Thyroid gland (tissue), 4 donors: ENCODE data around the gene FNIP1. TPM values are rescaled to one million over a fixed set of nuclear protein-coding genes. Genes with fewer than 3 reads are reported as not detected.

Experiments
- DNase-seq, 2 donors: peaks; one replicate each; pipeline ENCODE4 v3.0.0-alpha.2; 2019
- H3K27ac ChIP-seq, 3 donors: fragments of 200-600 bp; sonication (generic); 1 replicate in 2 of 3; 2 replicates in 1 of 3; pipeline ENCODE4 v1.5.1; 2016 to 2019; ENCODE audit warnings: mild to moderate bottlenecking in 1 of 3, moderate library complexity in 1 of 3
- H3K27me3 ChIP-seq: fragments of 200-600 bp; sonication (generic); one replicate; pipeline ENCODE4 v1.5.1; 2019
- H3K36me3 ChIP-seq, 2 donors: fragments of 200-600 bp; sonication (generic); one replicate each; pipeline ENCODE4 v1.5.1; 2016 to 2019
- H3K4me1 ChIP-seq, 2 donors: fragments of 200-600 bp; sonication (generic); one replicate each; pipeline ENCODE4 v1.5.1; 2017 to 2019
- H3K4me3 ChIP-seq, 3 donors: fragments of 200-600 bp; sonication (generic); replicated peaks in 1 of 3; 1 replicate in 2 of 3; 2 replicates in 1 of 3; pipeline ENCODE4 v1.5.1; 2016; ENCODE audit warnings: mild to moderate bottlenecking in 1 of 3
- H3K9me3 ChIP-seq: fragments of 200-600 bp; sonication (generic); one replicate; pipeline ENCODE4 v1.5.1; 2017
- CTCF ChIP-seq, 6 experiments: fragments of 200-600 bp in 3 of 6; fragments of 450-650 bp in 3 of 6; sonication (generic) in 3 of 6; IDR thresholded peaks; one replicate each; pipeline ENCODE4 v1.5.1; 2016 to 2019; ENCODE audit warnings: antibody characterized with exemption in 6 of 6, mild to moderate bottlenecking in 2 of 6, inconsistent platforms in 1 of 6, moderate library complexity in 1 of 6
- POLR2A ChIP-seq, 2 donors: fragments of 450-650 bp; IDR thresholded peaks; one replicate each; pipeline ENCODE4 v1.6.1; 2017; ENCODE audit warnings: antibody characterized with exemption in 2 of 2, mild to moderate bottlenecking in 2 of 2, moderate library complexity in 1 of 2
- WGBS, 2 donors: methylation state at CpG; one replicate each; pipeline ENCODE4 v1.1.5; 2017; 5-methylcytosine and 5-hydroxymethylcytosine counted together
- intact Hi-C: fragments of 100-400 bp; cut with DNase I; formaldehyde crosslinking; loops from one replicate; pipeline ENCODE4 v1.15.1; 2023
- total RNA-seq, 4 donors: library from RNA; depleted of rRNA; stranded (reverse); fragments of >200 nt; gene quantifications; one replicate each; pipeline ENCODE4 v1.2.3, GENCODE V29; 2016

Gene FNIP1
- total RNA-seq, 4 donors from 2014 or later: 55.3 to 91.7 (median 65.3) TPM

GRCh38 chr5:131640043-131640856 lies 156.6 kb downstream of the FNIP1 start:
- Histone ChIP-seq H3K4me3 (no peak overlapping the region), H3K27me3 (no peaks in the 10 kb centered on the region), H3K27ac (no peak overlapping the region), H3K4me1 (peaks cover 0 to 8% of the 10 kb centered on the region in 2 donors), H3K9me3 (no peaks in the 10 kb centered on the region), H3K36me3 (peaks cover 0 to 6% of the 10 kb centered on the region in 2 donors)
- no peak for DNase-seq
- 80 to 81% methylated on average over 5 of the region's 5 CpGs for WGBS, 2 donors
- intact Hi-C loops: no loop called here
- TF ChIP-seq POLR2A (IDR thresholded peaks at IDR 0.05) (no peak), CTCF (IDR thresholded peaks at IDR 0.05) (no peak)

- no peak for DNase-seq
- peaks cover 1 to 9% of the 10 kb centered on the region in 2 donors for H3K4me1 ChIP-seq
- H3K4me3 ChIP-seq: no peak overlapping the region
- no peaks in the 10 kb centered on the region for H3K36me3 ChIP-seq
- TF ChIP-seq POLR2A (IDR thresholded peaks at IDR 0.05) (no peak), CTCF (IDR thresholded peaks at IDR 0.05) (no peak)
- no peak overlapping the region for H3K27ac ChIP-seq
- no peaks in the 10 kb centered on the region for H3K9me3 ChIP-seq
- no peaks in the 10 kb centered on the region for H3K27me3 ChIP-seq
- intact Hi-C loops: loop anchor here (10.0 kb wide), 1 partner anchor 156 kb away; the partner anchor contains the start of gene FNIP1
These were observed 157.7 kb downstream of the FNIP1 start for GRCh38 chr5:131639148-131639547.

- 78 to 88% methylated on average over 4 of the region's 4 CpGs for WGBS, 2 donors
- no peak for DNase-seq
- Histone ChIP-seq H3K27me3 (no peaks in the 10 kb centered on the region), H3K4me1 (peaks cover 9 to 24% of the 10 kb centered on the region in 2 donors), H3K36me3 (no peaks in the 10 kb centered on the region), H3K4me3 (no peak overlapping the region), H3K9me3 (no peaks in the 10 kb centered on the region), H3K27ac (no peak overlapping the region)
- TF ChIP-seq POLR2A (IDR thresholded peaks at IDR 0.05) (no peak), CTCF (IDR thresholded peaks at IDR 0.05) (no peak)
- intact Hi-C loops: loop anchor here (10.0 kb wide), 1 partner anchor 157 kb away; the partner anchor contains the start of gene FNIP1
These were observed 159.1 kb downstream of the FNIP1 start for GRCh38 chr5:131637694-131638093.

GRCh38 chr5:131635684-131636572 lies 160.9 kb downstream of the FNIP1 start:
- Histone ChIP-seq H3K9me3 (no peaks in the 10 kb centered on the region), H3K4me3 (peak overlapping the region; percentile 24 to 85 (median 51)), H3K4me1 (peaks cover 9 to 26% of the 10 kb centered on the region in 2 donors), H3K27ac (peak overlapping the region; percentile 96 to 99 (median 98)), H3K27me3 (no peaks in the 10 kb centered on the region), H3K36me3 (no peaks in the 10 kb centered on the region)
- WGBS, 2 donors: 5% methylated on average over 24 of the region's 24 CpGs
- intact Hi-C loops: loop anchor here (10.0 kb wide), 1 partner anchor 159 kb away; the partner anchor contains the start of gene FNIP1
- no peak for DNase-seq
- no peak for TF ChIP-seq POLR2A (IDR thresholded peaks at IDR 0.05)
- no peak for TF ChIP-seq CTCF (IDR thresholded peaks at IDR 0.05)
